COLO668 (cell line): ENCODE results near the gene PROC.

Experiments used
- DNase-seq: peaks from one replicate; lab custom pipeline; 2025; ENCODE audit not compliant: unreplicated experiment; lab: John Stamatoyannopoulos, UW

PROC gene

DNA sequence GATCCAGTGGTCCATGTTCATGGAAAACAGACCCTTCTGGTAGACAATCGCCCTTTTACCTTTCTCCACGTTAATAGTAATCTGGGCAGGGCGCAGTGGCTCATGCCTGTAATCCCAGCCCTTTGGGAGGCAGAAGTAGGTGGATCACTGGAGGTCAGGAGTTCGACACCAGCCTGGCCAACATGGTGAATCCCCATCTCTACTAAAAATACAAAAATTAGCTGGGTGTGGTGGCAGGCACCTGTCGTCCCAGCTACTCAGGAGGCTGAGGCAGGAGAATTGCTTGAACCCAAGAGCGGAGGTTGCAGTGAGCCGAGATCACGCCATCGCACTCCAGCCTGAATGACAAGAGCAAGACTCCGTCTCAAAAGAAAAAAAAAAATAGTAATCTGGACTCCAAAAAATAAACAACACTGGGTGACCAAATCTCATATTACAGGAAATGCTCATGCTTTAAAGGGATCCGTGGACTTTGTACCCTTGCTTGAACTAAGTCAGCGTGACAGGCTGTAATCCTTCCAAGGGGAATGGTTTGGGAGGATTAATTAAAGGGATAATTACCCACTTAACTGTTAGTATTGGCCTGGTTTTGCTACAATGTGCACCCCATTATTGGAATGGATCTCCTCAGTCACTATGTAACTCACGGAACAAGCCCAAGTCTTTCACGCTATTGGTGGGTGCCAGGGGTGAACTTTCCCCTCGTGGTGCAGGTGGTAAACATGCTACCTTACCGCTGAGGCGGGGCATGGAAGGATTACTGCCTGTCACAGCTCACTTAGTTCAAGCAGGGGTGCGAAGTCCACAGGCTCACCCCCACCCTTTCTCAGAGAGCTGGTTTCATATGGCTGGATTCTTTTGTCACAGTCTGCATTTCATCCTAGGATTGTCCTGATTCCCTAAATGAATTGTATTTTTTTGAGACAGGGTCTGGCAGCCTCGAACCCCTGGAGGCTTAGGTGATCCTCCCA lies 36.7 kb downstream of the PROC start:
- peak; percentile 84 for DNase-seq

GRCh38 chr2:127455566-127456493 lies 37.6 kb downstream of the PROC start:
- DNase-seq = peak; percentile 44

GRCh38 chr2:127456960-127457359 lies 38.7 kb downstream of the PROC start:
- DNase-seq = no peak

DNA sequence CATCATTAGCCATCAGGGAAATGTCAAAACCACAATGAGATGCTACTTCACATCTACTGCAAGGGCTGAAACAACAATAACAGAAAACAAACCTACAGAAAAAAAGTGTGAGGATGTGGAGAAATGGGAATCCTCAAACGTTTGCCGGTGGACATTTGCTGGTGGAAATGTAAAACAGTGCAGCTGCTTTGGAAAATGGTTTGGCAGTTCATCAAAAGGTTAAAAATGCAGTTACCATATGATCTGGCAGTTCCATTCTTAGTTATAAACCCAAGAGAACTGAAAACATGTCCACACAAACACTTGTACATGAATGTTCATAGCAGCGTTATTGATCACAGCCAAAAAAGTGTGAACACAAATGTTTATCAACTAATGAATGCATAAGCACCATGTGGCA lies 44.2 kb downstream of the PROC start:
- DNase-seq = no peak

DNA sequence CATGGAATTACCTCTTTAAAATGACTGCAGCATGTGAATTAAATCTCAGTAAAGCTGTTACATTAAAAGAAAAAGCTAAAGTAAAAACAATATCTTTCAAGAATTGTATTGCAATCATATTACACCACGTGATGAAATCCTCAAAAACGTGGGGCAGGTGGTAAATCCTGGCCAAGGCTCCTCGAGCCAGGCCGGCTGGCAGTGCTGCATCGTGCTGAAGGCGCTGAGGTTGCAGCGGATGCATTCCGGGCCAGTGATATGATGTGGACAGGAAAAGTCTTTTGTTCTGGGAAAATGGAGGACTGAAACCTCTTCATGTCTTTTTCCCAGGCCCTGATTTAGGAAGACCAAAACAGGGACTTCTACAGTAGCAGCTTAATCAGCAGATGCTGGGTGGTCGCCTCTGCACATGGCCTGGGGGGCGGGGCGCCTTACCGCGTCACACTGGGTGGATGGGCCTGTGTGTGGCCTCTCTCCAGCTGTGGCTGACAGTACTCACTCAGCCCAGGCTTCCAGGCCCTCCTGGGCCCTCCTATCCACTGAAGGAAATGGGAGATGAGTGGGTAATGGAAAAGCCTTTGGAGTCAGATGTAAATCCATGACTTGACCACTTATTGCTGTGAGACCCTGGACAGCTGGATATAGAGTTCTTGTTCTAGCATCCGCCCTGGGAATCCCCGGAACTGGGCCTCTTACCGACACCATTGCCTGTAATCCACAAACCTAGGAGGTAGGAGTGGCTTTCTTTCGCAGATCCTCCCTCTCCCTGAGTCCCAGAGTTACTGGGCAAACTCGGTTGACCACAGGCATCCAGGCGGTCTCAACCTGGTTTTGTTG lies 45.1 kb downstream of the PROC start:
- peak; percentile 13 for DNase-seq

DNA sequence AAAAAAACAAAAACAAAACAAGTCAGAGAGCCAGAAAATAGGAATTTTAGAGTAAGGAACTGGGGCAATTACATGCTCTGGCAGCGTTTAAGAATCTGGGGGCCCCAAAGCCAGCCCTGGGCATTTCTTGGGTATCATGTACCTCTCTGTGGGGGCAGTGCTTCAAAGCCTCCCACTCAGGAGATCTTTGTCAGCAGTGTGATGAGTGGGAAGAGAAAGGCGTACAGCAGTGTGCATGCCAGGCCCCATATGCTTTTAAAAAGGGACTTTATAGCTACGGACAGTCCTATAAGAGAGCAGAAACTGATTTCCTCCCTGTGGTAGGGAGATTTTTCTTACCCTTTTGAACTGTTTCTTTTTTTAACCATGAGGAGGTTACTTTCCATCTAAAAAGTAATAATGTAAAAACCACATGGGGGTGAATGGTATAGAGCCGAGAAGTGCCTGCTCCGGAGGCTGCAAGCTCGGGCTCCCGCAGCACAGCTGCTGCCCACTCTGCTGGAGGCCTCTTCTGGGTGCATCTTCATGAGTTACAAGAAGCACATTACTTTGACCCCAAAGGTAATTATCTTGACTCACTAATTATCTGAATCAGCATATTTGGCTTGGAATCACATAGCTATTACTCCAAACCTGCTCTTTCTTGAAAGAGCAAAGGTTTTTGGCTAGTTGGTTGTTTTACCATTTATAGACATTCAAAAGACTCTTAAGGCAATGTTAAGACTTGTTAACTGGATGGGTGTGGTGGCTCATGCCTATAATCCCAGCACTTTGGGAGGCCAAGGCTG lies 46.4 kb downstream of the PROC start:
- DNase-seq = no peak

DNA sequence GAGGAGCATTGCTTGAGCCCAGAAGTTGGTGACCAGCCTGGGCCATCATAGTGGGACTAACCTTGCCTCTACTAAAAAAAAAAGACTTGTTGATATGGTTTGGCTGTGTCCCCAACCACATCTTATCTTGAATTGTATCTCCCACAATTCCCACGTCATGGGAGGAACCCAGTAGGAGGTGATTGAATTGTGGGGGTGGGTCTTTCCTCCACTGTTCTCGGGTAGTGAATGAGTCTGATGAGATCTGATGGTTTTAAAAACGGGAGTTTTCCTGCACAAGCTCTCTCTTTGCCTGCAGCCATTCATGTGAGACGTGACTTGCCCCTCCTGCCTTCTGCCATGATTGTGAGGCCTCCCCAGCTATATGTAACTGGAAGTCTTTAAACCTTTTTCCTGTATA lies 47.0 kb downstream of the PROC start:
- no peak for DNase-seq

DNA sequence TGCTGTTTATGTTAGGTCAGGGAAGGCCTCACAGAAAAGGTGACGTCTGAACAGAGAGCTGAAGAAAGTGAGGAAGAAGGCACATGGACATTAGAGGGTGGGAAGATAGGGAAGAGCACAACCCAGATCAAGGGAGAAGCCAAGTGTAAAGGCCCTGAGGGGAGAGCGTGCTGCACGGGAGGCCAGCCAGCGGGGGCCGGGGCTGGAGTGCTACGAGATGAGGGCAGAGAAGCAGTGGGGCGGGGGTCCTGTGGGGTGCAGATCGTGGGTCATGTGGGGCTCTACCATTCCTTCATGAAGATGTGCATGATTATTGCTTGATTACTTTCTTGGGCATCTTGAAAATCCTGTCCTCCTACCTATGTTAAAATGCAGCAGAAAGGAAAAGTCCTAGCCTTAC lies 50.8 kb downstream of the PROC start:
- DNase-seq = no peak

- DNase-seq = no peak
Measured at GRCh38 chr2:127469974-127470373, 51.7 kb downstream of the PROC start.

DNA sequence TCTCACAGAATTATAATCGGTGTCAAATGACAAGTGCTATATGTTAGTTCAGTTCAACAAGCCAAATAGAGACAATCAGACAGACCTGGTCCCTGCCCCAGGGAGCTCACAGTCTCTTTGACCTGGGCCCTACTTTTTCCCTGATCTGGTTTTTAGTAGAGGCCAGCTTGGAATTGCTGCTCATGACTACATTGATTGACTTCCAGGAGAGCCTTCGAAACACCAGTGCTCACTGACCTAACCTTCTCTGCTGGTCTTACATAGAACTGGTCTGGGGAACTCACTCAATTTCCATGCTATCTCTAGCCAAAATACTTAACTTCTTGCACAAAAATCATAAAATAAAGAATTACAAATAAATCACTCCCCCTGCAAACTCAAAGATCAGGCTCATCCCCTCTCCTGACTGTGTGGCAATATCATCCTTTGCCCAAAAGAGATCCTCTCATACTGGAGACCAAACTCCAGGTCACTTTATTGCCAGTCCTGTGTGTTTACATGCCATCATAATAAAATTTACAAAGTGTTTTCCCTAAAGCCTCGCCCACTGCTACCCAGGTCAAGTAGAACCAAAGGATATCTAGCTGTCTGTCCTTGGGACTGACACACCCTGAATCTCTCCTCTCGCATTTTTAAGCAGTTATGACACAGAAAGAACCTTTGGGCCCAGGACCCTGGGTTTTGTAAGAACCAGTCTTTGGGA lies 53.2 kb downstream of the PROC start:
- no peak for DNase-seq

GRCh38 chr2:127472268-127472667 lies 54.0 kb downstream of the PROC start:
- DNase-seq = no peak

- DNase-seq = no peak
Measured at GRCh38 chr2:127475788-127476187, 57.6 kb downstream of the PROC start.
